WTC11 (cell line): Measurements from ENCODE around the gene CDK3. TPM values are rescaled to one million over a fixed set of nuclear protein-coding genes. Genes with fewer than 3 reads are reported as not detected.

Source experiments
- ATAC-seq: fragments of 200-7000 bp; cut with Tn5 transposase; 2 replicates; pipeline ENCODE4 v1.10.0; 2021; ENCODE audit warnings: mild to moderate bottlenecking, moderate library complexity
- CTCF ChIA-PET: fragments of 300-600 bp; sonication (Branson Sonifier 250); formaldehyde crosslinking; loops from one replicate; lab custom pipeline; 2021; ENCODE audit warnings: antibody characterized with exemption; lab: Charles Lee
- POLR2A ChIA-PET: fragments of 350-600 bp; sonication (Branson Sonifier 250); formaldehyde crosslinking; loops from one replicate; lab custom pipeline; 2021; ENCODE audit warnings: antibody characterized with exemption; lab: Charles Lee
- DNase-seq: peaks from one replicate; pipeline ENCODE4 v3.0.0; 2021; ENCODE audit warnings: low spot score
- H3K27ac Mint-ChIP-seq: 2 replicates; pipeline ENCODE4 v1.8.0; 2021; ENCODE audit warnings: mixed read lengths
- H3K27me3 Mint-ChIP-seq: 2 replicates; pipeline ENCODE4 v1.8.0; 2021; ENCODE audit warnings: low read depth, mild to moderate bottlenecking, moderate library complexity, mixed read lengths
- H3K36me3 Mint-ChIP-seq: 2 replicates; pipeline ENCODE4 v1.8.0; 2021; ENCODE audit warnings: mixed read lengths
- H3K4me1 Mint-ChIP-seq: 2 replicates; pipeline ENCODE4 v1.8.0; 2022; ENCODE audit warnings: mixed read lengths
- H3K4me3 Mint-ChIP-seq: 2 replicates; pipeline ENCODE4 v1.8.0; 2021; ENCODE audit warnings: mild to moderate bottlenecking, moderate library complexity, mixed read lengths
- H3K9me3 Mint-ChIP-seq: 2 replicates; pipeline ENCODE4 v1.8.0; 2021; ENCODE audit warnings: mixed read lengths
- CREB1 ChIP-seq: sonication (generic); formaldehyde crosslinking; IDR thresholded peaks from 2 replicates; pipeline ENCODE4 v1.8.0; 2023; ENCODE audit warnings: mild to moderate bottlenecking, missing genetic modification reagents
- ESRRA ChIP-seq: sonication (generic); formaldehyde crosslinking; IDR thresholded peaks from 2 replicates; pipeline ENCODE4 v1.8.1; 2022; ENCODE audit warnings: mild to moderate bottlenecking, missing genetic modification reagents, borderline replicate concordance
- GABPB1 ChIP-seq: sonication (generic); formaldehyde crosslinking; IDR thresholded peaks from 2 replicates; pipeline ENCODE4 v1.8.1; 2023; ENCODE audit warnings: mild to moderate bottlenecking, missing genetic modification reagents
- JUN ChIP-seq: sonication (generic); formaldehyde crosslinking; IDR thresholded peaks from 2 replicates; pipeline ENCODE4 v1.8.0; 2023; ENCODE audit warnings: mild to moderate bottlenecking, missing genetic modification reagents
- MXD4 ChIP-seq: fragments of 250-450 bp; sonication (Bioruptor Pico); IDR thresholded peaks from 2 replicates; pipeline ENCODE4 v1.8.0; 2021; ENCODE audit warnings: mild to moderate bottlenecking, moderate library complexity, borderline replicate concordance
- NR1H2 ChIP-seq: sonication (generic); formaldehyde crosslinking; IDR thresholded peaks from 2 replicates; pipeline ENCODE4 v1.9.0; 2021; ENCODE audit warnings: mild to moderate bottlenecking, moderate library complexity, missing genetic modification reagents
- PRRX2 ChIP-seq: fragments of 250-450 bp; sonication (Bioruptor Pico); IDR thresholded peaks from 2 replicates; pipeline ENCODE4 v1.8.0; 2021; ENCODE audit warnings: mild to moderate bottlenecking
- SP1 ChIP-seq: sonication (generic); formaldehyde crosslinking; conservative IDR thresholded peaks from 2 replicates; pipeline ENCODE4 v1.8.1; 2022; ENCODE audit warnings: missing genetic modification reagents
- TEAD1 ChIP-seq: sonication (generic); formaldehyde crosslinking; IDR thresholded peaks from 2 replicates; pipeline ENCODE4 v1.8.0; 2022; ENCODE audit warnings: mild to moderate bottlenecking, missing genetic modification reagents
- TEAD4 ChIP-seq: sonication (generic); formaldehyde crosslinking; IDR thresholded peaks from 2 replicates; pipeline ENCODE4 v1.8.0; 2022; ENCODE audit warnings: mild to moderate bottlenecking, missing genetic modification reagents
- ZNF138 ChIP-seq: sonication (generic); formaldehyde crosslinking; conservative IDR thresholded peaks from 2 replicates; pipeline ENCODE4 v1.8.1; 2022; ENCODE audit warnings: mild to moderate bottlenecking, moderate library complexity, missing genetic modification reagents
- ZNF219 ChIP-seq: sonication (generic); formaldehyde crosslinking; IDR thresholded peaks from 2 replicates; pipeline ENCODE4 v1.8.0; 2023; ENCODE audit warnings: missing genetic modification reagents, mild to moderate bottlenecking, borderline replicate concordance
- total RNA-seq: library from RNA; stranded (reverse); gene quantifications from 3 replicates; pipeline ENCODE4 v1.2.3, GENCODE V29; 2021
- TF ChIP-seq, protein P1 (sequence below): sonication (generic); formaldehyde crosslinking; IDR thresholded peaks from 2 replicates; pipeline ENCODE4 v1.8.0; 2023; ENCODE audit warnings: missing genetic modification reagents
- TF ChIP-seq, protein P2 (sequence below): sonication (generic); formaldehyde crosslinking; IDR thresholded peaks from 2 replicates; pipeline ENCODE4 v1.8.0; 2022; ENCODE audit warnings: mild to moderate bottlenecking, missing genetic modification reagents
- TF ChIP-seq, protein P3 (sequence below): fragments of 250-450 bp; sonication (Bioruptor Pico); IDR thresholded peaks from 2 replicates; pipeline ENCODE4 v1.9.0; 2021; ENCODE audit warnings: mild to moderate bottlenecking, borderline replicate concordance
- TF ChIP-seq, protein P4 (sequence below): fragments of 250-450 bp; sonication (Bioruptor Pico); IDR thresholded peaks from 2 replicates; pipeline ENCODE4 v1.9.0; 2021; ENCODE audit warnings: mild to moderate bottlenecking

CDK3 gene
- total RNA-seq, 1 experiment from 2014 or later = 9.5 TPM

DNA sequence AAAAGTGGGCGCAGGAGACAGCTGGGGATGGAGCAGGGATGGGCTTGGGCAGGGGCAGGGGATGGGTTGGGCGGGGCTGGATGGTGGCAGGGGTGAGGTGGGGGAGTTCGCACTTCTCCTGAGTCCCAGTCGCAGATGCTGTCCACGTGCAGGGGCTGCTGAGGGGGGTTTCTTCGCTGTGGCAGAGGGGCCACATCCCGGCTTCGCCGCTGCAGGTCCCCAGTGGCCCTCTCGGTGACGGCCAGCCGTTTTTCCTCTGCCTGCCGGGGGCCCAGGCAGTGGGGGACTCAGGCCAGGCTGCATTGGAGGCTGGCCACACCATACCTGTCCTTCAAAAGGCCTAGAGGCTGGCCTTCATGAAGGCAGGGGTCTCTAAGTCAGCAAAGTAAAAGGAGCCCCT is 18.1 kb downstream of the CDK3 start (continued):
- TF ChIP-seq ZNF219 (CRISPR knock-in tag) = no peak
- no peak for TF ChIP-seq TEAD4 (CRISPR knock-in tag)
- TF ChIP-seq MXD4 (CRISPR knock-in tag) = no peak
- no peak for TF ChIP-seq NR1H2 (CRISPR knock-in tag)
- no peak for TF ChIP-seq ESRRA (CRISPR knock-in tag)
- no peak for TF ChIP-seq JUN (CRISPR knock-in tag)
- TF ChIP-seq, all 79 proteins: peak for 0

DNA sequence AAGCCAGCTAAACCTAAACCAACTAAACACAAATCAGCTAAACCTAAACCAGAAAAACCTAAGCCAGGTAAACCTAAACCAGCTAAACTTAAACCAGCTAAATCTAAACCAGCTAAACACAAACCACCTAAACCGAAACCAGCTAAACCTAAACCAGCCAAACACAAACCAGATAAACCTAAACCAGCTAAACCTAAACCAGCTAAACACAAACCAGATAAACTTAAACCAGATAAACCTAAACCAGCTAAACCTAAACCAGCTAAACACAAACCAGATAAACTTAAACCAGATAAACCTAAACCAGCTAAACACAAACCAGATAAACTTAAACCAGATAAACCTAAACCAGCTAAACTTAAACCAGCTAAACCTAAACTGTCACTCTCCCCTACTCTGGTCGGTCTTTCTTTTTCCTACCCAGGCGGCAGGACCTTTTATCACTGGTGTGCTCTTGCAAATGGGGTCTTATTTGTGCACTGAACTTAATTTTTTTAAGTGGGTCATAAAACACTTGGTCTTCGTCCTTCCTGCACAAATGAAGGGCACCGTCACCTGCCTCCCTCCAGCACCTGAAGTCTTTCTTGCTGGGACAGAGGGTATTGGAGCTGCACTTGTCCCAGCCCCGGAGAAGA is 19.3 kb downstream of the CDK3 start:
- no peak for DNase-seq
- Mint-ChIP-seq H3K36me3 (no peaks in the 10 kb centered on the region), H3K27me3 (no peaks in the 10 kb centered on the region), H3K4me3 (no peak overlapping the region), H3K27ac (no peak overlapping the region), H3K9me3 (no peaks in the 10 kb centered on the region)
- ATAC-seq = no peak
- POLR2A ChIA-PET = interaction anchor here (0.9 kb wide), 1 partner anchor 10 kb away, joined by 3 read pairs; no protein-coding TSS in a partner anchor
- no peak for TF ChIP-seq ZNF138 (CRISPR knock-in tag)
- TF ChIP-seq, protein P1, sequence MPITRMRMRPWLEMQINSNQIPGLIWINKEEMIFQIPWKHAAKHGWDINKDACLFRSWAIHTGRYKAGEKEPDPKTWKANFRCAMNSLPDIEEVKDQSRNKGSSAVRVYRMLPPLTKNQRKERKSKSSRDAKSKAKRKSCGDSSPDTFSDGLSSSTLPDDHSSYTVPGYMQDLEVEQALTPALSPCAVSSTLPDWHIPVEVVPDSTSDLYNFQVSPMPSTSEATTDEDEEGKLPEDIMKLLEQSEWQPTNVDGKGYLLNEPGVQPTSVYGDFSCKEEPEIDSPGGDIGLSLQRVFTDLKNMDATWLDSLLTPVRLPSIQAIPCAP (CRISPR knock-in tag) = no peak
- no peak for TF ChIP-seq GABPB1 (CRISPR knock-in tag)
- TF ChIP-seq, all 79 proteins: peak for 0
- CTCF ChIA-PET = interaction anchor here (0.7 to 3.6 kb wide), 12 partner anchors 10 to 378 kb away, joined by 3 to 17 read pairs (median 5); partner anchors contain the start of gene CDK3
- H3K4me1 Mint-ChIP-seq = no peaks in the 10 kb centered on the region

DNA sequence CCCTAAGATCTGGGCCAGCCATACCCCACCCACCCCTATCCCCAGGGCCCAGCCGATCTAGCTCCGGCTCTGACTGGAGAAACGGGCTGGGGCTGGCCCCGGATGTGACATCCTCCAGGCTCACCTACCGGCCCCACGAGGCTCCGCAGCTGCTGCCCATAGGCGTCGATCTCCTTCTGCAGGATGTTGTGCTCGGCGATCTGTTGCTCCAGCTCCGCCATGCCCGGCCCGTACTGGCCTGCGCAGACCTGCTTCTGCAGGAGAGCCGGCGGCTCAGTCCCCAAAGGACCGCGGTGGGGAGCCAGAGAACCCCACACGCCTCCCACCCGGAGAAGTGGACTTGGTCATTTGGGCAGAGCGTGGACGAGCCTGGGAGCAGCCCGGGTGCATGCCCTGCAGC is 21.6 kb downstream of the CDK3 start:
- Mint-ChIP-seq H3K27ac (no peak overlapping the region), H3K27me3 (no peaks in the 10 kb centered on the region), H3K9me3 (no peaks in the 10 kb centered on the region), H3K36me3 (no peaks in the 10 kb centered on the region), H3K4me1 (peaks cover under 1% of the 10 kb centered on the region; the same call in 1 of the 2 replicates), H3K4me3 (no peak overlapping the region)
- no peak for TF ChIP-seq CREB1 (CRISPR knock-in tag)
- TF ChIP-seq, protein P2, sequence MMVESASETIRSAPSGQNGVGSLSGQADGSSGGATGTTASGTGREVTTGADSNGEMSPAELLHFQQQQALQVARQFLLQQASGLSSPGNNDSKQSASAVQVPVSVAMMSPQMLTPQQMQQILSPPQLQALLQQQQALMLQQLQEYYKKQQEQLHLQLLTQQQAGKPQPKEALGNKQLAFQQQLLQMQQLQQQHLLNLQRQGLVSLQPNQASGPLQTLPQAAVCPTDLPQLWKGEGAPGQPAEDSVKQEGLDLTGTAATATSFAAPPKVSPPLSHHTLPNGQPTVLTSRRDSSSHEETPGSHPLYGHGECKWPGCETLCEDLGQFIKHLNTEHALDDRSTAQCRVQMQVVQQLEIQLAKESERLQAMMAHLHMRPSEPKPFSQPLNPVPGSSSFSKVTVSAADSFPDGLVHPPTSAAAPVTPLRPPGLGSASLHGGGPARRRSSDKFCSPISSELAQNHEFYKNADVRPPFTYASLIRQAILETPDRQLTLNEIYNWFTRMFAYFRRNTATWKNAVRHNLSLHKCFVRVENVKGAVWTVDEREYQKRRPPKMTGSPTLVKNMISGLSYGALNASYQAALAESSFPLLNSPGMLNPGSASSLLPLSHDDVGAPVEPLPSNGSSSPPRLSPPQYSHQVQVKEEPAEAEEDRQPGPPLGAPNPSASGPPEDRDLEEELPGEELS = no peak
- TF ChIP-seq, protein P3, sequence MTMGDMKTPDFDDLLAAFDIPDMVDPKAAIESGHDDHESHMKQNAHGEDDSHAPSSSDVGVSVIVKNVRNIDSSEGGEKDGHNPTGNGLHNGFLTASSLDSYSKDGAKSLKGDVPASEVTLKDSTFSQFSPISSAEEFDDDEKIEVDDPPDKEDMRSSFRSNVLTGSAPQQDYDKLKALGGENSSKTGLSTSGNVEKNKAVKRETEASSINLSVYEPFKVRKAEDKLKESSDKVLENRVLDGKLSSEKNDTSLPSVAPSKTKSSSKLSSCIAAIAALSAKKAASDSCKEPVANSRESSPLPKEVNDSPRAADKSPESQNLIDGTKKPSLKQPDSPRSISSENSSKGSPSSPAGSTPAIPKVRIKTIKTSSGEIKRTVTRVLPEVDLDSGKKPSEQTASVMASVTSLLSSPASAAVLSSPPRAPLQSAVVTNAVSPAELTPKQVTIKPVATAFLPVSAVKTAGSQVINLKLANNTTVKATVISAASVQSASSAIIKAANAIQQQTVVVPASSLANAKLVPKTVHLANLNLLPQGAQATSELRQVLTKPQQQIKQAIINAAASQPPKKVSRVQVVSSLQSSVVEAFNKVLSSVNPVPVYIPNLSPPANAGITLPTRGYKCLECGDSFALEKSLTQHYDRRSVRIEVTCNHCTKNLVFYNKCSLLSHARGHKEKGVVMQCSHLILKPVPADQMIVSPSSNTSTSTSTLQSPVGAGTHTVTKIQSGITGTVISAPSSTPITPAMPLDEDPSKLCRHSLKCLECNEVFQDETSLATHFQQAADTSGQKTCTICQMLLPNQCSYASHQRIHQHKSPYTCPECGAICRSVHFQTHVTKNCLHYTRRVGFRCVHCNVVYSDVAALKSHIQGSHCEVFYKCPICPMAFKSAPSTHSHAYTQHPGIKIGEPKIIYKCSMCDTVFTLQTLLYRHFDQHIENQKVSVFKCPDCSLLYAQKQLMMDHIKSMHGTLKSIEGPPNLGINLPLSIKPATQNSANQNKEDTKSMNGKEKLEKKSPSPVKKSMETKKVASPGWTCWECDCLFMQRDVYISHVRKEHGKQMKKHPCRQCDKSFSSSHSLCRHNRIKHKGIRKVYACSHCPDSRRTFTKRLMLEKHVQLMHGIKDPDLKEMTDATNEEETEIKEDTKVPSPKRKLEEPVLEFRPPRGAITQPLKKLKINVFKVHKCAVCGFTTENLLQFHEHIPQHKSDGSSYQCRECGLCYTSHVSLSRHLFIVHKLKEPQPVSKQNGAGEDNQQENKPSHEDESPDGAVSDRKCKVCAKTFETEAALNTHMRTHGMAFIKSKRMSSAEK (CRISPR knock-in tag) = no peak
- no peak for TF ChIP-seq SP1 (CRISPR knock-in tag)
- TF ChIP-seq PRRX2 (CRISPR knock-in tag) = no peak
- TF ChIP-seq TEAD1 = no peak
- TF ChIP-seq, protein P4, sequence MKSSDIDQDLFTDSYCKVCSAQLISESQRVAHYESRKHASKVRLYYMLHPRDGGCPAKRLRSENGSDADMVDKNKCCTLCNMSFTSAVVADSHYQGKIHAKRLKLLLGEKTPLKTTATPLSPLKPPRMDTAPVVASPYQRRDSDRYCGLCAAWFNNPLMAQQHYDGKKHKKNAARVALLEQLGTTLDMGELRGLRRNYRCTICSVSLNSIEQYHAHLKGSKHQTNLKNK (CRISPR knock-in tag) = no peak
- ATAC-seq = no peak
- no peak for DNase-seq
- CTCF ChIA-PET = interaction anchor here (1.2 to 3.6 kb wide), 4 partner anchors 8 to 257 kb away, joined by 3 to 17 read pairs (median 6); partner anchors contain the start of gene CDK3
- POLR2A ChIA-PET = no interaction called here
